Activated T-helper 17 cell treated with anti-CD3 and anti-CD28 coated beads, Interleukin-2, amount 50 U/mL, for 72 hours (primary cell): ENCODE results near the gene ZNF319. TPM values are rescaled to one million over a fixed set of nuclear protein-coding genes. Genes with fewer than 3 reads are reported as not detected.

Experiments
- ATAC-seq: fragments of 150-1000 bp; cut with Tn5 transposase; replicated peaks from 2 replicates; pipeline ENCODE4 v1.10.0; 2021; ENCODE audit warnings: mild to moderate bottlenecking, moderate library complexity
- H3K27ac Mint-ChIP-seq: one replicate; pipeline ENCODE4 v1.8.0; 2022; ENCODE audit warnings: mixed read lengths
- H3K27me3 Mint-ChIP-seq: one replicate; pipeline ENCODE4 v1.8.0; 2022; ENCODE audit warnings: mixed read lengths
- H3K36me3 Mint-ChIP-seq: one replicate; pipeline ENCODE4 v1.8.0; 2022; ENCODE audit warnings: low read depth, mild to moderate bottlenecking, mixed read lengths
- H3K4me1 Mint-ChIP-seq: one replicate; pipeline ENCODE4 v1.8.0; 2022; ENCODE audit warnings: mixed read lengths
- H3K4me3 Mint-ChIP-seq: one replicate; pipeline ENCODE4 v1.8.0; 2022; ENCODE audit warnings: mild to moderate bottlenecking, mixed read lengths
- H3K9me3 Mint-ChIP-seq: one replicate; pipeline ENCODE4 v1.8.0; 2022; ENCODE audit warnings: mixed read lengths
- total RNA-seq, 2 donors: library from RNA; stranded (reverse); gene quantifications; one replicate each; pipeline ENCODE4 v1.2.3, GENCODE V29; 2022

The ZNF319 gene
- total RNA-seq, 2 donors from 2014 or later = 3.9 to 5.5 TPM

GRCh38 chr16:57944970-57945739, 55.3 kb downstream of the ZNF319 start:
- Mint-ChIP-seq H3K27ac (no peak overlapping the region), H3K4me1 (no peaks in the 10 kb centered on the region), H3K4me3 (no peak overlapping the region), H3K27me3 (no peaks in the 10 kb centered on the region), H3K36me3 (no peaks in the 10 kb centered on the region), H3K9me3 (no peaks in the 10 kb centered on the region)
- ATAC-seq = no peak

Other genes with a start within 250 kb of the ZNF319 start
- gene KIFC3, start 198.2 kb downstream of the ZNF319 start, total RNA-seq = 1 to 10 TPM in 1 of 2 donors, under 1 TPM in 1; 0.82 to 1.2 TPM
- not detected for gene CNGB1, start 29.5 kb downstream of the ZNF319 start, total RNA-seq
- gene USB1, start 735 bp upstream of the ZNF319 start, total RNA-seq = 10 to 100 TPM; 33.7 to 56.6 TPM
- gene MMP15, start 25.1 kb upstream of the ZNF319 start, total RNA-seq = under 1 TPM; 0.19 to 0.29 TPM
- gene CFAP20, start 128.7 kb upstream of the ZNF319 start, total RNA-seq = 10 to 100 TPM; 28.7 to 49.7 TPM
- gene CSNK2A2, start 197.4 kb upstream of the ZNF319 start, total RNA-seq = 10 to 100 TPM; 54.0 to 78.7 TPM